HCT116 (cell line): Measurements from ENCODE around the gene DIO2. TPM values are rescaled to one million over a fixed set of nuclear protein-coding genes. Genes with fewer than 3 reads are reported as not detected.

Experiments used
- ATAC-seq: fragments of 200-7000 bp; cut with Tn5 transposase; 2 replicates; pipeline ENCODE4 v1.9.1; 2020; ENCODE audit warnings: mild to moderate bottlenecking, moderate library complexity
- BruUV-seq: library from RNA; stranded (reverse); fragments of 400-500 nt; replicated peaks from 2 replicates; lab custom pipeline; 2021; lab: Mats Ljungman, UMichigan
- CTCF ChIA-PET: fragments of 300-600 bp; sonication (Branson Sonifier 250); formaldehyde crosslinking; loops from one replicate; lab custom pipeline; 2021; ENCODE audit warnings: antibody characterized with exemption; lab: Charles Lee
- POLR2A ChIA-PET: fragments of 300-600, 350-600 bp; sonication (Branson Sonifier 250); formaldehyde crosslinking; loops from one replicate; lab custom pipeline; 2021; ENCODE audit warnings: antibody characterized with exemption; lab: Charles Lee
- RAD21 ChIA-PET, 2 experiments: fragments of 300-600 bp; sonication (Branson Sonifier 250); formaldehyde crosslinking; loops; one replicate each; lab custom pipeline; 2023; ENCODE audit warnings: low total read pairs in 2 of 2; ENCODE audit not compliant: uncharacterized antibody in 2 of 2, unreplicated experiment in 2 of 2, low non-redundant PET in 1 of 2; lab: Charles Lee
- DNase-seq: peaks from one replicate; pipeline ENCODE4 v3.0.0-alpha.2; 2010; ENCODE audit warnings: low read depth, low spot score
- H2AFZ ChIP-seq: fragments of 200-600 bp; shearing (Covaris generic), sonication (generic); 2 replicates; pipeline ENCODE4 v1.6.1; 2017; ENCODE audit warnings: low read depth, mixed run types, mixed read lengths, antibody characterized with exemption, low read length; ENCODE audit not compliant: poor library complexity, severe bottlenecking
- H3K27ac ChIP-seq: 2 replicates; pipeline ENCODE4 v1.5.1; 2012; ENCODE audit warnings: low read depth, low read length
- H3K27me3 ChIP-seq: fragments of 200-600 bp; sonication (generic); 2 replicates; pipeline ENCODE4 v1.6.1; 2016; ENCODE audit warnings: mixed run types, low read length, mixed read lengths; ENCODE audit not compliant: insufficient read depth
- H3K36me3 ChIP-seq, 2 experiments: fragments of 200-500 bp in 1 of 2; fragments of 200-600 bp in 1 of 2; sonication (Bioruptor generic) in 1 of 2; sonication (generic) in 1 of 2; 2 replicates each; pipeline versions ENCODE4 v1.5.1 to v1.6.1; 2014 to 2016; ENCODE audit warnings: low read length in 2 of 2, inconsistent platforms in 1 of 2, mixed read lengths in 1 of 2, mixed run types in 1 of 2; ENCODE audit not compliant: insufficient read depth in 2 of 2, control insufficient read depth in 1 of 2
- H3K4me1 ChIP-seq, 2 experiments: fragments of 200-600 bp in 1 of 2; sonication (generic) in 1 of 2; 2 replicates each; pipeline versions ENCODE4 v1.5.1 to v1.6.1; 2012 to 2017; ENCODE audit warnings: low read length in 2 of 2, inconsistent platforms in 1 of 2, mild to moderate bottlenecking in 1 of 2, mixed read lengths in 1 of 2, mixed run types in 1 of 2, moderate library complexity in 1 of 2; ENCODE audit not compliant: insufficient read depth in 2 of 2, control insufficient read depth in 1 of 2
- H3K4me2 ChIP-seq: fragments of 200-600 bp; sonication (generic); 2 replicates; pipeline ENCODE4 v1.6.1; 2017; ENCODE audit warnings: mixed run types, low read length, mixed read lengths
- H3K4me3 ChIP-seq, 2 experiments: fragments of 200-600 bp in 1 of 2; sonication (generic) in 1 of 2; replicated peaks in 1 of 2; 2 replicates each; pipeline ENCODE4 v1.5.1; 2011 to 2016; ENCODE audit warnings: low read length in 2 of 2, control low read depth in 1 of 2, low read depth in 1 of 2, mild to moderate bottlenecking in 1 of 2, mixed read lengths in 1 of 2, mixed run types in 1 of 2
- H3K79me2 ChIP-seq: fragments of 200-600 bp; sonication (generic); 2 replicates; pipeline ENCODE4 v1.6.1; 2017; ENCODE audit warnings: mild to moderate bottlenecking, mixed run types, low read length, moderate library complexity, mixed read lengths; ENCODE audit not compliant: insufficient read depth
- H3K9ac ChIP-seq: fragments of 200-600 bp; sonication (generic); 2 replicates; pipeline ENCODE4 v1.6.1; 2016; ENCODE audit warnings: low read length, mixed read lengths
- H3K9me2 ChIP-seq: fragments of 200-600 bp; sonication (generic), shearing (Covaris generic); 2 replicates; pipeline ENCODE4 v1.6.1; 2017; ENCODE audit warnings: mixed run types, mild to moderate bottlenecking, moderate library complexity; ENCODE audit not compliant: insufficient read depth
- H3K9me3 ChIP-seq, 2 experiments: fragments of 200-500 bp in 1 of 2; fragments of 200-600 bp in 1 of 2; sonication (Bioruptor generic) in 1 of 2; sonication (generic) in 1 of 2; 2 replicates each; pipeline ENCODE4 v1.6.1; 2014 to 2017; ENCODE audit warnings: low read length in 2 of 2, mixed read lengths in 2 of 2, inconsistent platforms in 1 of 2, low read depth in 1 of 2, mild to moderate bottlenecking in 1 of 2, mixed run types in 1 of 2, moderate library complexity in 1 of 2; ENCODE audit not compliant: control insufficient read depth in 1 of 2, insufficient read depth in 1 of 2
- H4K20me1 ChIP-seq: fragments of 200-600 bp; sonication (generic), shearing (Covaris generic); 2 replicates; pipeline ENCODE4 v1.6.1; 2017; ENCODE audit warnings: mixed run types, mild to moderate bottlenecking, moderate library complexity; ENCODE audit not compliant: insufficient read depth
- CEBPB ChIP-seq: IDR thresholded peaks from 2 replicates; pipeline ENCODE4 v1.6.1; 2012; ENCODE audit warnings: low read depth
- EGR1 ChIP-seq: IDR thresholded peaks from 2 replicates; pipeline ENCODE4 v1.6.1; 2012; ENCODE audit warnings: low read depth
- ELF1 ChIP-seq: IDR thresholded peaks from 2 replicates; pipeline ENCODE4 v1.6.1; 2012; ENCODE audit warnings: low read depth, borderline replicate concordance
- EZH2phosphoT487 ChIP-seq: fragments of 200-600 bp; IDR thresholded peaks from 2 replicates; pipeline ENCODE4 v1.6.1; 2018; ENCODE audit warnings: antibody characterized with exemption, borderline replicate concordance
- MAX ChIP-seq: IDR thresholded peaks from 2 replicates; pipeline ENCODE4 v1.6.1; 2012
- POLR2AphosphoS5 ChIP-seq: IDR thresholded peaks from 2 replicates; pipeline ENCODE4 v1.6.1; 2011; ENCODE audit warnings: mild to moderate bottlenecking, low read depth, low read length, moderate library complexity
- RAD21 ChIP-seq: IDR thresholded peaks from 2 replicates; pipeline ENCODE4 v1.6.1; 2012; ENCODE audit warnings: low read depth, mild to moderate bottlenecking
- SIN3A ChIP-seq: IDR thresholded peaks from 2 replicates; pipeline ENCODE4 v1.6.1; 2012; ENCODE audit warnings: low read depth
- SP1 ChIP-seq: IDR thresholded peaks from 2 replicates; pipeline ENCODE4 v1.6.1; 2012; ENCODE audit warnings: low read depth
- SRF ChIP-seq: IDR thresholded peaks from 2 replicates; pipeline ENCODE4 v1.6.1; 2012; ENCODE audit warnings: low read depth
- TCF7L2 ChIP-seq: IDR thresholded peaks from 2 replicates; pipeline ENCODE4 v1.7.0; 2011; ENCODE audit warnings: borderline replicate concordance, inconsistent platforms; ENCODE audit not compliant: insufficient read depth, insufficient read length; ENCODE audit errors: extremely low read depth
- ZFX ChIP-seq: fragments of 450-650 bp; IDR thresholded peaks from 2 replicates; pipeline ENCODE4 v1.6.1; 2017
- intact Hi-C: fragments of 100-400 bp; cut with micrococcal nuclease; formaldehyde crosslinking; loops from 2 replicates; pipeline ENCODE4 v1.10.0; 2022
- total RNA-seq: library from RNA; stranded (reverse); gene quantifications from one replicate; pipeline ENCODE4 v1.2.1, GENCODE V29; 2021; ENCODE audit not compliant: unreplicated experiment
- TF ChIP-seq, protein P1 (sequence below), 3 experiments: fragments of 200-600 bp in 1 of 3; sonication (generic) in 1 of 3; IDR thresholded peaks in 2 of 3; conservative IDR thresholded peaks in 1 of 3; 2 replicates each; pipeline ENCODE4 v1.5.1; 2012 to 2017; ENCODE audit warnings: low read depth in 2 of 3, low read length in 2 of 3, antibody characterized with exemption in 1 of 3, borderline replicate concordance in 1 of 3, control low read depth in 1 of 3, mild to moderate bottlenecking in 1 of 3, mixed read lengths in 1 of 3, mixed run types in 1 of 3, moderate library complexity in 1 of 3; ENCODE audit not compliant: insufficient read depth in 1 of 3

DIO2 gene
- total RNA-seq, 1 experiment from 2014 or later = 0.10 TPM

DNA sequence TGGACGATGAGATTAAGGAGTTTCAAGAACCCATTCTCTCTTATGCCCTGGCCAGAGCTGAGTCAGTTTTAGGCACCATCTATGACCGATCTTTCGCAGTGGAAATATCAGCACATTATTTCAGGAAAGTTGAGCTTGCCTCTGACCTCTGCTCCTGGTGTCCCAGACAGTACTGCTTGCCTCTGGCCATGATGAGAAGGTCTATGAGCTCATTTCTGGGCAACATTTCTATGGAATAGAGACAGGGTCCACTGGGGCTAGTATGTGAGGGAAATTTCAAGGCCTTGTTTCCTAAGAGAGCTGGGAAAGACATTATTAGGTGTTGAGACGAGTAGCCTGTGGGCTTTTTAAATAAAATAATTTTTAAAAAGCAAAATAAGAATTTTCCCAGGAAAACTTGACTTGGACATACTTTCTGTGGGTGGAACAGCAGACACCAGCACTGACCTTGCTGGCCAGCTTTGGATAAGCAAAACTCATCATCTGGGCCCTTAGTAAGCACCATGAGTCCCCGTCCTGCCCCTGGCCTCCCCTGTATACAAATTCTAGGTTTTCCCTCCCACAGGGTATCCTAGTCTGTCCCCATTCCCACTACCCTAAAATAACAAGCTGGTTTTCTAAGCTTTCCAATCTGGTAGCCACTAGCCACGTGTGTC lies 43.4 kb downstream of the DIO2 start:
- H3K9me3 ChIP-seq = no peaks in the 10 kb centered on the region
- H3K4me3 ChIP-seq = no peak overlapping the region
- H3K9me2 ChIP-seq = no peaks in the 10 kb centered on the region
- no peaks in the 10 kb centered on the region for H3K4me1 ChIP-seq
- no peaks in the 10 kb centered on the region for H3K79me2 ChIP-seq
- ChIA-PET CTCF (no interaction called here), POLR2A (no interaction called here), RAD21 (no interaction called here)
- no peak overlapping the region for H3K9ac ChIP-seq
- intact Hi-C loops = no loop called here
- no peaks in the 10 kb centered on the region for H4K20me1 ChIP-seq
- H3K27me3 ChIP-seq = no peaks in the 10 kb centered on the region
- H3K36me3 ChIP-seq = no peaks in the 10 kb centered on the region
- no peak for ATAC-seq
- no peak overlapping the region for H3K27ac ChIP-seq
- BruUV-seq = no TSS peak
- no peak for DNase-seq
- H3K4me2 ChIP-seq = no peak overlapping the region
- no peak overlapping the region for H2AFZ ChIP-seq
- no peak for TF ChIP-seq SIN3A
- no peak for TF ChIP-seq MAX
- no peak for TF ChIP-seq ELF1
- TF ChIP-seq CEBPB = no peak
- TF ChIP-seq SP1 = no peak
- no peak for TF ChIP-seq TCF7L2
- TF ChIP-seq SRF = no peak
- no peak for TF ChIP-seq EGR1
- TF ChIP-seq ZFX = no peak
- TF ChIP-seq POLR2AphosphoS5 = no peak
- TF ChIP-seq, protein P1, sequence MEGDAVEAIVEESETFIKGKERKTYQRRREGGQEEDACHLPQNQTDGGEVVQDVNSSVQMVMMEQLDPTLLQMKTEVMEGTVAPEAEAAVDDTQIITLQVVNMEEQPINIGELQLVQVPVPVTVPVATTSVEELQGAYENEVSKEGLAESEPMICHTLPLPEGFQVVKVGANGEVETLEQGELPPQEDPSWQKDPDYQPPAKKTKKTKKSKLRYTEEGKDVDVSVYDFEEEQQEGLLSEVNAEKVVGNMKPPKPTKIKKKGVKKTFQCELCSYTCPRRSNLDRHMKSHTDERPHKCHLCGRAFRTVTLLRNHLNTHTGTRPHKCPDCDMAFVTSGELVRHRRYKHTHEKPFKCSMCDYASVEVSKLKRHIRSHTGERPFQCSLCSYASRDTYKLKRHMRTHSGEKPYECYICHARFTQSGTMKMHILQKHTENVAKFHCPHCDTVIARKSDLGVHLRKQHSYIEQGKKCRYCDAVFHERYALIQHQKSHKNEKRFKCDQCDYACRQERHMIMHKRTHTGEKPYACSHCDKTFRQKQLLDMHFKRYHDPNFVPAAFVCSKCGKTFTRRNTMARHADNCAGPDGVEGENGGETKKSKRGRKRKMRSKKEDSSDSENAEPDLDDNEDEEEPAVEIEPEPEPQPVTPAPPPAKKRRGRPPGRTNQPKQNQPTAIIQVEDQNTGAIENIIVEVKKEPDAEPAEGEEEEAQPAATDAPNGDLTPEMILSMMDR (IDR thresholded peaks at IDR 0.05 in 2 of 3, conservative IDR thresholded peaks at IDR 0.05 in 1 of 3; ENCODE audit: borderline replicate concordance in 1 of 3, insufficient read depth in 1 of 3, low read depth in 2 of 3, low read length in 2 of 3) = no peak
- no peak for TF ChIP-seq RAD21
- TF ChIP-seq EZH2phosphoT487 = no peak
